WTC11 (cell line): ENCODE data around the gene MET.

Experiments used
- ESRRA ChIP-seq: sonication (generic); formaldehyde crosslinking; IDR thresholded peaks from 2 replicates; pipeline ENCODE4 v1.8.1; 2022; ENCODE audit warnings: mild to moderate bottlenecking, missing genetic modification reagents, borderline replicate concordance
- MAX ChIP-seq: sonication (generic); formaldehyde crosslinking; IDR thresholded peaks from 2 replicates; pipeline ENCODE4 v1.8.0; 2022; ENCODE audit warnings: mild to moderate bottlenecking, missing genetic modification reagents
- STAT6 ChIP-seq: sonication (generic); formaldehyde crosslinking; conservative IDR thresholded peaks from 2 replicates; pipeline ENCODE4 v1.8.1; 2023; ENCODE audit warnings: mild to moderate bottlenecking, low read depth, missing genetic modification reagents, moderate library complexity
- ZNF532 ChIP-seq: fragments of 250-450 bp; sonication (Bioruptor Pico); IDR thresholded peaks from 2 replicates; pipeline ENCODE4 v1.9.0; 2021; ENCODE audit warnings: mild to moderate bottlenecking, borderline replicate concordance
- ZSCAN18 ChIP-seq: fragments of 250-450 bp; sonication (Bioruptor Pico); IDR thresholded peaks from 2 replicates; pipeline ENCODE4 v2.1.2; 2022; ENCODE audit warnings: mild to moderate bottlenecking, moderate library complexity

- TF ChIP-seq MAX (CRISPR knock-in tag) (no peak), ZNF532 (no peak), ZSCAN18 (no peak), ESRRA (CRISPR knock-in tag) (no peak), STAT6 (no peak)
These were observed 109.0 kb downstream of the MET start for GRCh38 chr7:116780966-116781365.
